ENCODE measurements around the gene TMED5. TPM values are rescaled to one million over a fixed set of nuclear protein-coding genes. Genes with fewer than 3 reads are reported as not detected.
"Not testable (repeated sequence)": the region's sequence is repeated elsewhere in the genome, so short reads cannot be mapped to it uniquely, and the experiment has no call there.

The TMED5 gene
- total RNA-seq, 1 donor from 2014 or later: 59.9 TPM

- no peak for ATAC-seq
- DNase-seq (ENCODE audit: missing footprints): no peak
- intact Hi-C loops (cut with DNase I): no loop called here
Measured at GRCh38 chr1:93178418-93178817, 1.8 kb downstream of the TMED5 start.

DNA sequence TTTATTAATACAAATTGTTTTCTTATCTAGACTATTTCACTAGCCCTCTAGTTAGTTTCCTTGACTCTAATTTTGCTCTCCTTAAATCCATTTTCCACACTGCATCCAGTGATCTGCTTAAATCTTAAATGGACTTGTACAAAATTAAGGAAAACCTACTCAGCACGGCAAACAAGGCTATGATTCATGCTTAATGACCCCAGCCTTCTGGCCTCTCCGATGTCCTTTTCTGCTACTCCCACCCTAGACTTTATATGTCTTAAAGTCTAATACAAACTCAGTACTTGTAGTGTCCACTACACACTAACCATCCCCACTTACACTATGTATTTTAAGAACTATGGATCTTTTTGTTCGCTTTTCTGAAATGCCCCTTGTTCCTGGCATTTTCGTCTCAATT is 2.2 kb downstream of the TMED5 start:
- ATAC-seq: no peak
- intact Hi-C loops (cut with DNase I): no loop called here

DNA sequence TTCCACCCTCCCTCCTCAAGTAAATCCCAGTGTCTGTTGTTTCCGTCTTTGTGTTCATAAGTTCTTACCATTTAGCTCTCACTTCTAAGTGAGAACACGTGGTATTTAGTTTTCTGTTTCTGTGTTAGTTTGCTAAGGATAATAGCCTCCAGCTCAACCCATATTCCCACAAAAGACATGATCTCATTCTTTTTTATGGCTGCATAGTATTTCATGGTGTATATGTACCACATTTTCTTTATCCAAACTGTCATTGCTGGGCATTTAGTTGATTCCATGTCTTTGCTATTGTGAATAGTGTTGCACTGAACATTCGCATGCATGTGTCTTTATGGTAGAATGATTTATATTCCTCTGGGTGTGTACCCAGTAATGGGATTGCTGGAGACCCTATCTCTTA is 5.6 kb downstream of the TMED5 start:
- ATAC-seq; intact Hi-C loops (cut with DNase I); DNase-seq (ENCODE audit: missing footprints): not testable (repeated sequence)

More for the DNA sequence above, 2.2 kb downstream of the TMED5 start:
- DNase-seq (ENCODE audit: missing footprints): no peak

DNA sequence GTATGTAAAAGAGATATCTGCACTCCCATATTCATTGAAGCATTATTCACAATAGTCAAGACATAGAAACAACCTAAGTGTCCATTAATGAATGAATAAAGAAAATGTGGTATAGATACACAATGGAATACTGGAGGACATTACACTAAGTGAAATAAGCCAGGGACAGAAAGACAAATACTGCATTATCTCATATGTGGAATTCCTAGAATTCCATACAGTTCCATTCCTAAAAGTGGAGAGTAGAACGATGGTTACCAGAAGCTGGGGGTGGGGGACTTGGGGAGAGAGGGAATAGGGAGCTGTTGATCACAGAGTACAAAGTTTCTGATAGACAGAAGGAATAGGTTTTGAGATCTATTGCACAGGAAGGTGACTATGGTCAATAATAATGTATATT is 7.4 kb downstream of the TMED5 start:
- intact Hi-C loops (cut with DNase I): no loop called here
- DNase-seq (ENCODE audit: missing footprints) (no peak), ATAC-seq (no peak)

DNA sequence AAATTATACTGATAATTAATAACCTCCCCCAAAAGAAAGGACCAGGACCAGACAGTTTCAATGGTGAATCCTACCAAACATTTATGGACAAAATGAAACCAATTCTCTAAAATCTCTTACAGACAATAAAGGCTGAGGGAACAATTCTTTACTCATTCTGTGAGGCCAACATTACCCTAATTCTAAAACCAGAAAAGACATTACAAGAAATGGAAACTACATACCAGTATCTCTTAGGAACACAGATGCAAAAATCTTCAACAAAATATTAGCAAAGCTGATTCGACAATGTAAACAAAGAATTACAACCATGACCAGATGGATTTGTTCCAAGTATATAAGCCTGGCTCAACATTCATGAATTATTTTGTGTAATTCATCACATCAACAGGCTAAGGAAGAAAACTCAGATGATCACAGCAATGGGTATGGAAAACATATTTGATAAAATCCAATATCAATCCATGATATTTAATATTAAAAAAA is 8.6 kb downstream of the TMED5 start:
- no peak for DNase-seq (ENCODE audit: missing footprints)
- intact Hi-C loops (cut with DNase I): no loop called here

GRCh38 chr1:93170141-93170678 is 10.0 kb downstream of the TMED5 start:
- ATAC-seq; intact Hi-C loops (cut with DNase I); DNase-seq (ENCODE audit: missing footprints): not testable (repeated sequence)

More for the DNA sequence above, 8.6 kb downstream of the TMED5 start:
- ATAC-seq: no peak

GRCh38 chr1:93167006-93167405 is 13.2 kb downstream of the TMED5 start:
- DNase-seq (ENCODE audit: missing footprints) (no peak), ATAC-seq (no peak)
- intact Hi-C loops (cut with DNase I): no loop called here

- intact Hi-C loops (cut with DNase I); DNase-seq (ENCODE audit: missing footprints); ATAC-seq: not testable (repeated sequence)
Measured at GRCh38 chr1:93165895-93166294, 14.3 kb downstream of the TMED5 start.

DNA sequence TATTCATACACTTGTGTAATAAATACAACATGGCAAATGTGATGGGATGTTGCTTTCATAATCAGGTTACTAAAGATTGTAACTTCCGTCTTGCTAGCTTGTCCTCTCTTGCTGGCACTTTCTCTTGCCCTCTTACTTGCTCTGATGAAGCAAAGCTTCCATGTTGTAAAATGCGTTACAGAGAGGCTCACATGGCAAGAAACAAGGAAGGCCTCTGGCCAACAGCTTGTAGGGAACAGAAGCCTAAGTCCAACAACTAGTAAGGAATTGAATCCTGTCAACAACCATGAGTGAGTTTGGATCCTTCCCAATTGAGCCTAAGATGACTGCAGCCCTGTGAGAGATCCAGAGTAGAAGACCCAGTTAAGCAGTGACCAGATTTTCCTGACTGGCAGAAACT is 15.4 kb downstream of the TMED5 start:
- DNase-seq (ENCODE audit: missing footprints): no peak
- peak; percentile 74 for ATAC-seq
- intact Hi-C loops (cut with DNase I): no loop called here

- intact Hi-C loops (cut with DNase I); DNase-seq (ENCODE audit: missing footprints); ATAC-seq: not testable (repeated sequence)
Measured at GRCh38 chr1:93163314-93163713, 16.9 kb downstream of the TMED5 start.

- ATAC-seq (no peak), DNase-seq (ENCODE audit: missing footprints) (no peak)
- intact Hi-C loops (cut with DNase I): no loop called here
Measured at GRCh38 chr1:93159337-93159736, 20.9 kb downstream of the TMED5 start.

- intact Hi-C loops (cut with DNase I): no loop called here
- DNase-seq (ENCODE audit: missing footprints) (no peak), ATAC-seq (no peak)
Measured at GRCh38 chr1:93155335-93155734, 24.9 kb downstream of the TMED5 start.

DNA sequence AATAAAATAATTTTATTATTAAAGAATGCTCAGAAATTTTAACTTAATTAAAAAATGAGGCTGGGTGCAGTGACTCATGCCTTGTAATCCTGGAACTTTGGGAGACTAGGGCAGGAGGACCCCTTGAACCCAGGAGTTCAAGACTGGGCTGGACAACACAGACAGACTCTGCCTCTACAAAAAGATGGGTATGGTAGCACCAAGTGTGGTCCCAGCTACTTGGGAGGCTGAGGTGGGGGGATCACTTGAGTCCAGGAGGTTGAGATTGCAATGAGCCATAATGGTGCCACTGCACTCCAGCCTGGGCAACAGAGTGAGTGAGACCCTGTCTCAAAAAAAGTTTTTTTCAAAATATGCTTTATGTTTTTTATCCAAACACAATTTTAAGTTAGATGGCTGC is 25.3 kb downstream of the TMED5 start:
- intact Hi-C loops (cut with DNase I): no loop called here
- ATAC-seq (no peak), DNase-seq (ENCODE audit: missing footprints) (no peak)

GRCh38 chr1:93152835-93153234 is 27.4 kb downstream of the TMED5 start:
- no peak for DNase-seq (ENCODE audit: missing footprints)
- ATAC-seq: no peak
- intact Hi-C loops (cut with DNase I): no loop called here

DNA sequence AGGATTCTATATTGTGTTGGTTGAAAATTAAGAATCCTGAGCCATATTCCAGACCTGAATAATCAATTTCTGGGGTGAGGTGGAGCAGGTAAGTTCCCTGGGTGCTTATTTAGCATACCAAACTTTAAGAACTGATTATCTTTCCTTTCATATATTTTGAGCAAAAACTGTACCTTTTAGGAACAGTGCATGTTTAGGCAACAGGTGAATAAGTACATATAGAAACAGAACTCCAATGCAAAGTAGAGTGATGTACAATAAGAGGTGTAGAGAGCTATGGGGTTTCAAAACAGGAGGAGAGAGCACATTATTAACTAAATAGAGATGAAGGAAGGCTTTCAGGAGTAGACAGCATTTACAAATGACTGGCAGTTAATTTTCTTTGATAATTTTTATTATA is 28.7 kb downstream of the TMED5 start:
- DNase-seq (ENCODE audit: missing footprints): no peak
- ATAC-seq: no peak
- intact Hi-C loops (cut with DNase I): no loop called here

GRCh38 chr1:93150729-93151128 is 29.5 kb downstream of the TMED5 start:
- intact Hi-C loops (cut with DNase I): no loop called here
- DNase-seq (ENCODE audit: missing footprints): no peak
- ATAC-seq: no peak

DNA sequence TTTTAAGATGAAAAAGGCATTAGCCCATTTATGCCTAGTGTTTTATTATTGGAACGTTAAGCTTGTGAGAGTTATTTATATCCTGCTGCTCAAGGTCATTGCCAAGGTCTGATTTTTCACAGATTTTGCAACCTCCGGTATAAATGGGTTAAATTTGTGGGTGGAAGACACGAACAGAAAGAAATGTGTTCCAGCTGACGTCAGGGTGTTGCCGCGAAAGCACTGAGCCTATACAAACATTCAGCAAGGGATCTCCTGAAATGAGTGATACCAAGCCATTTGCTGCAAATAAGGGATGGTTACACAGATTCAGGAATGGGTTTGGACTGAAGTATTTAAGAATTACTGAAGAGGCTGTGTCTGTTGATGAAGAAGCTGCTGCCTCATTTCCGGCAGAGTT is 32.2 kb downstream of the TMED5 start:
- DNase-seq (ENCODE audit: missing footprints): no peak
- intact Hi-C loops (cut with DNase I): no loop called here
- no peak for ATAC-seq

GRCh38 chr1:93143769-93144168 is 36.4 kb downstream of the TMED5 start:
- intact Hi-C loops (cut with DNase I): no loop called here
- no peak for DNase-seq (ENCODE audit: missing footprints)
- ATAC-seq: no peak

DNA sequence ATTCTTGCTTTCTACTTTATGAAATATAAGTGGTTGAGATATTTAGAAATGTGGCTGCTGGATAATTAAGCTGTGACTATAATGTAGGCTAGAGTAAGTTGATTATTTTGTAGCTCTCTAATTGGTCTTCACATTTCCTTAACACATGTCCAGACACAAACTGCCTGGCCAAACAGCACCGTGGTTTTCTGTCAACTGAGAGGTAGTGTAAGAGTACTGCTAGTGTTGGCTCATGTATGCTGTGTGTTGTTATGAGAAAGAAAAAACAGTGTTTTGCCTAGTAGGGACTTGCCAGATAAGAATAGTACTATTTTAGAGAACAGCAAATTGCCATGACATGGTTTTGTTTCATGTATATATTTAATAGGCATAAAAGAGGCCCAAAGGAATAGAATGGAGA is 37.1 kb downstream of the TMED5 start:
- intact Hi-C loops (cut with DNase I): no loop called here
- no peak for ATAC-seq

DNA sequence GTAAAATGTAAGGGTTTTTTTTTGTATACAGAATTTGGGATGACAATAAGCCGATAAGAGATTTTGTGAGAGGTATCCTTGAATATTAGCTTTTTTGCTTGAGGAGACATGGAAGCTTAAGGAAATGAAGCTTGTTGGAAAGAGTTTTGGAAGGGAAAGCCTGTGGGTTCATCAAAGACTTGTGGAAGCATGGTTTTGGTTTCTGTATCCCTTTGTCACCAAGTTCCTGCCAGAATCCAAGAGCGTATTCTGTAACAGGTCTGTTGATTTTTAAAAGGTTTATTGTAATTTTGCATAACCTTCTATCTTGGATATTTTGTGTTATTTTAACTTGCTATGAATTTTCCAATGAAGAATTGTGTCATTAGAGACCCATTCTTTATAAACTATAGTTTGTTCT is 38.1 kb downstream of the TMED5 start:
- intact Hi-C loops (cut with DNase I): no loop called here
- ATAC-seq (no peak), DNase-seq (ENCODE audit: missing footprints) (no peak)

More for the DNA sequence above, 37.1 kb downstream of the TMED5 start:
- DNase-seq (ENCODE audit: missing footprints): no peak

- intact Hi-C loops (cut with DNase I): no loop called here
- ATAC-seq (no peak), DNase-seq (ENCODE audit: missing footprints) (no peak)
Measured at GRCh38 chr1:93140106-93140505, 40.1 kb downstream of the TMED5 start.
